HEK293 (cell line): ENCODE measurements around the gene BCS1L.

ENCODE experiments used
- CTCF ChIP-seq: fragments of 450-650 bp; formaldehyde crosslinking; IDR thresholded peaks from 2 replicates; pipeline ENCODE4 v1.5.1; 2016; ENCODE audit warnings: missing biosample characterization, missing genetic modification characterization
- KLF16 ChIP-seq: fragments of 450-650 bp; formaldehyde crosslinking; IDR thresholded peaks from 2 replicates; pipeline ENCODE4 v1.5.1; 2017; ENCODE audit warnings: missing biosample characterization, missing genetic modification characterization
- MYNN ChIP-seq: fragments of 450-650 bp; formaldehyde crosslinking; IDR thresholded peaks from 2 replicates; pipeline ENCODE4 v1.5.1; 2016; ENCODE audit warnings: missing biosample characterization, missing genetic modification characterization, borderline replicate concordance
- MZF1 ChIP-seq: fragments of 450-650 bp; formaldehyde crosslinking; IDR thresholded peaks from 2 replicates; pipeline ENCODE4 v1.5.1; 2017; ENCODE audit warnings: missing biosample characterization, missing genetic modification characterization, borderline replicate concordance
- ZBTB1 ChIP-seq: fragments of 450-650 bp; formaldehyde crosslinking; IDR thresholded peaks from 2 replicates; pipeline ENCODE4 v1.5.1; 2016; ENCODE audit warnings: missing biosample characterization, missing genetic modification characterization
- ZNF202 ChIP-seq: fragments of 450-650 bp; formaldehyde crosslinking; IDR thresholded peaks from 2 replicates; pipeline ENCODE4 v1.5.1; 2016; ENCODE audit warnings: missing biosample characterization, missing genetic modification characterization, borderline replicate concordance
- ZNF274 ChIP-seq, 2 experiments: fragments of 200-500 bp in 1 of 2; fragments of 450-650 bp in 1 of 2; sonication (Bioruptor generic) in 1 of 2; formaldehyde crosslinking in 1 of 2; IDR thresholded peaks; 2 replicates each; pipeline versions ENCODE4 v1.5.1 to v1.6.1; 2014 to 2016; ENCODE audit warnings: borderline replicate concordance in 1 of 2, inconsistent platforms in 1 of 2, low read length in 1 of 2, missing biosample characterization in 1 of 2, missing genetic modification characterization in 1 of 2
- ZNF404 ChIP-seq: fragments of 450-650 bp; formaldehyde crosslinking; IDR thresholded peaks from 2 replicates; pipeline ENCODE4 v1.5.1; 2017; ENCODE audit warnings: missing biosample characterization, missing genetic modification characterization
- ZNF670 ChIP-seq: fragments of 450-650 bp; formaldehyde crosslinking; IDR thresholded peaks from 2 replicates; pipeline ENCODE4 v1.5.1; 2016; ENCODE audit warnings: missing biosample characterization, missing genetic modification characterization, low read depth
- ZNF830 ChIP-seq: fragments of 450-650 bp; IDR thresholded peaks from 2 replicates; pipeline ENCODE4 v1.5.0; 2018; ENCODE audit warnings: missing biosample characterization, missing genetic modification characterization, low read depth, mild to moderate bottlenecking, moderate library complexity

- no peak for TF ChIP-seq ZNF670 (tag by site-specific recombination)
- no peak for TF ChIP-seq CTCF (tag by site-specific recombination)
- TF ChIP-seq ZNF274 (IDR thresholded peaks at IDR 0.05; ENCODE audit: low read length): no peak
- TF ChIP-seq ZNF274 (tag by site-specific recombination; IDR thresholded peaks at IDR 0.05; ENCODE audit: borderline replicate concordance): no peak
- no peak for TF ChIP-seq ZNF404
- TF ChIP-seq ZNF830 (tag by site-specific recombination): no peak
- no peak for TF ChIP-seq MZF1
- no peak for TF ChIP-seq ZNF202 (tag by site-specific recombination)
- no peak for TF ChIP-seq MYNN (tag by site-specific recombination)
- TF ChIP-seq ZBTB1 (tag by site-specific recombination): no peak
- no peak for TF ChIP-seq KLF16 (tag by site-specific recombination)
Observed at GRCh38 chr2:218626369-218626768, 33.1 kb upstream of the BCS1L start.
